Measurements from ENCODE around the gene SYT7.

Gene SYT7

GRCh38 chr11:61536676-61537270 lies 44.1 kb downstream of the SYT7 start:
- DNase-seq (ENCODE audit: low spot score): peak; percentile 85

DNA sequence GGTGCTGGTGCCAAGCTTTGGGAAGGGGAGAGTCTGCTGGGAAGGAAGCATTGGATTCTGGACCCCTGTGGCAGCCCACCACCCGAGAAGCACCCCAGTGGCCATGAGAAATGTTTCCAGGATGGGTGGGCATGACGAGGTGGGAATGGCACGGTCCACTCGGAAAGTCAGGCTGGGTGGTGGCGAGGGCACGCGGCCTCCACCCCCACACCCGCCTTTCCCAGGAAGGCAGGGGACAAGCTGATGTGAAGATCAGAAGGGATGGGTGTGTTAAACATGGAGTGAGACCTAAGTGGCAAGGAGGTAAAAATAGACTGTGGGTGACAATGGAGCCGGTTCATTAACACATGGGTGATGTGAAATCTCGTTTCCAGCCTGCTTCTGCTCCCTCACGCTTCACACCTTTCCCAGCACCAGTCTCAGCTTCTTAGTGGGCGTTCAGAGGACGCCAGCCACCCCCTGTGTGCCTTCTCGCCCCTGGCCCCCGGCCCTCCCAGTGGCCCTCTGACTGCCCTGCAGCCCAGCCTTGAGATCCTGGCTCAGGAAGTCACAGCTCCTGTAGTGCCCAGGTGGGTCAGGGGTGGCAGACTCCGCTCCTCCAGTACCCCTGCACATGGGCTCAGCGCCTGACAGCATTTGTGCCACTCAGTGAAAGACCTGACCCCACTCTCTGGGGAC lies 44.7 kb downstream of the SYT7 start:
- no peak for DNase-seq (ENCODE audit: low spot score)

GRCh38 chr11:61534933-61535839 lies 45.7 kb downstream of the SYT7 start:
- no peak for DNase-seq (ENCODE audit: low spot score)

DNA sequence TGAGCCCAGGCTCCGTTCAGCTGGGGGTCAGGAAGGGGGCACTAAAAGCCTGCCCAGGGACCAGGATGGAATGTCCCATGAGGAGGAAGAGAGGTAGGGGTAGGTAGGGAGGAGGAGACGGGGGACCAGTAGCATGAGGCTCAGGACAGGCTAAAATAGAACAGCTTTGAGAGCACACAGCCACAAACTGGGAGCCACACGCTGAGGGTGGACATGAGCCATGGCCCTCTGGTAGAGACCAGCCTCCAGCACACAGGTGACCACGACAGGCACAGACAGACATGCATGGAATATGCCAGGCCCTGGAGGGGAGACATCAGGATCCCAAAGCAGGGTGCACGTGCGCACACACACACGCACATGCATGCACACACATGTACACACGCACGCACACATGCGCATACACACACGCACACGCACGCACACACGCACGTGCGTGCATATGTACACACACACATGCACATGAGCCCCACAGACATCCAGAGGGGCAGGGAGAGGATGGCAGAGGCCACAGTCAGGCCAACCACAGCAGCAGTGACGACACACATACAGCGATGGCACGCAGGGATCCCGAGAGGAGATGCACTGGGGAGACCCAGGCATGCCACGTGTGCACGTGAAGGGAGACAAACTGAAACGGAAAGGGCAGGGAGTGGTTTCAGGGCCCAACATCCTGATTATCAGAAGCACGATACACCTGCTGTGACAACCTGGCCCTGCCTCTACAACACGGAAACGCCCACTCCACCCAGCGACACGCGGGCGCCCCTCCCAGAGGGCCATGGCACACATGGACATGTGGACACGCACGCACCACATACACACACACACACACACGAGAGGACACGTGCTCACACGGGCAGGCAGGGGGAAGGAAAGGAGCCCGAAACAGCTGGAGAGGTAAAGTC lies 46.6 kb downstream of the SYT7 start:
- no peak for DNase-seq (ENCODE audit: low spot score)

DNA sequence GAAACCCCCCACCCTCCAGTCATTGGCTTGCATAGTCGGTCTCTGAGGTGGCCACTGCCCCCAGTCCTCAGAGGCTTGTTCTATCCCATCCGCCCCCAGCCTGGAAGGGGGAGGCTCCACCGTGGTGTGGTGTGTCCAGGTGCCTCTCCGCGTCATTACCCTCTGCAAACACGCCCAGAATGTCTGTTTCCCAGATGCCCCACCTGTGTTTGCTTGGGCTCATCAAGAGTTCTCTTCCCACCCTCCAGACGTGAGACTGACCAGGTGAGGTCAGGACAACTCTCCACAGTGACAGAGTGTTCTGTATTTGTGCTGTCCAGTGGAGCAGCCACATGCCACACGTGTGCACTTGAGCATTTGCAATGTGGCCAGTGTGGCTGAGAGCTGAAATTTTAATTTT lies 47.5 kb downstream of the SYT7 start:
- DNase-seq (ENCODE audit: low spot score): no peak

DNA sequence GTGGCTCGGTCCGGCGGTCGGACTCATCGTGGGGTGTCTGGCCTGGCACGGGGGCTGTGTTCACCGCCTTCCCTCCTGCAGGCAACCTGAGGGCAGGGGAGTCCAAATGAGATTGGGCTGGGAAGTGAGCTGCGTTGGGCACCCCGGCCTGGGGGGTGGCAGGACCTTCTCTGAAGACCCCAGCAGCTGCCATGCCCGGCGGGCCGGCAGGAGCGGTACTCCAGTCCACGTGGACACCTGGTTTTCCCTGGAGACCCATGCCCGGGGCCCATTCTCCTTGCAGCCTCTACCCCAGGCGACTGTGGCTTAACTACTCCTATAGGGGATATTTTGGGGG lies 47.9 kb downstream of the SYT7 start:
- no peak for DNase-seq (ENCODE audit: low spot score)

GRCh38 chr11:61532134-61533038 lies 48.5 kb downstream of the SYT7 start:
- DNase-seq (ENCODE audit: low spot score): peak; percentile 100

- DNase-seq (ENCODE audit: low spot score): peak; percentile 63
These were observed 49.8 kb downstream of the SYT7 start for GRCh38 chr11:61531044-61531443.

- DNase-seq (ENCODE audit: low spot score): peak; percentile 85
These were observed 51.2 kb downstream of the SYT7 start for GRCh38 chr11:61529537-61530225.

DNA sequence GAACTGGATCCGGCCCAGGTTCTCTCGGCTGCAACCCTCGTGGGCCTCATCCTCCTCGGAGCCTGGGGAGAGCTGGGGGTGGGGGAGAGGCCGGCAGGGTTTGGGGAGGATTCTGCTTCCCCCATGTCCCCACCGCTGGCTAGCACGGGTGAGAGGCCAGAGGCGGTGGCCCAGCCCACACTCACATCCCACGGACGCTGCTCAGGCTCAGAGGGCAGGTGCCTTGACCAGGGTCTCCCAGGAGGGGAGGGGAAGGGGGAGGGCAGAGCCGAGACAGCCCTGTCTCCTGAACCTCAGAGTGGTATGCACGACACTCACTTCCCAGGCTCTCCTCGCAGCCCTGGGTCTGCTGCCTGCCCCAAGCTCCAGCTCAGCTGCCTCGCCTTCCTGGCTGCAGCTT lies 52.8 kb downstream of the SYT7 start:
- no peak for DNase-seq (ENCODE audit: low spot score)

GRCh38 chr11:61526956-61527731 lies 53.7 kb downstream of the SYT7 start:
- DNase-seq (ENCODE audit: low spot score): no peak

DNA sequence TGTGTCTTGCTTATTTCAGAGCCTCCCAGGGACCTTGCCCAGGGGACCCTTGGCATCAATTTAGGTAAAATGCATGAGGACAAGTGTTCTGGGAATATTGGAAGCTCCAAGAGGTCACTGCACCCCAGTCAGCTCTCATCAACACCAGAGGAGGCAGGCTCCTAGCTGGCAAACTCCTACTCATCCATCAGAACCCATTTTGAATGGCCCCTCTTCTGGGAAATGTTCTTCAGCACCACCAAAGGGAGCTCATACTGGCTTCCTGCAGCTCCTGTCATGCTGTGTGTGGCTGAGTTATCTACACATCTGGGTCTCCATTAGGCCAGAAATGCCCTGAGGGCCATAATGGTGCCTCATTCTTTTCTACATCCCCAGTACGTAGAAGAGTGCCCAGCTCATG lies 54.6 kb downstream of the SYT7 start:
- DNase-seq (ENCODE audit: low spot score): no peak

DNA sequence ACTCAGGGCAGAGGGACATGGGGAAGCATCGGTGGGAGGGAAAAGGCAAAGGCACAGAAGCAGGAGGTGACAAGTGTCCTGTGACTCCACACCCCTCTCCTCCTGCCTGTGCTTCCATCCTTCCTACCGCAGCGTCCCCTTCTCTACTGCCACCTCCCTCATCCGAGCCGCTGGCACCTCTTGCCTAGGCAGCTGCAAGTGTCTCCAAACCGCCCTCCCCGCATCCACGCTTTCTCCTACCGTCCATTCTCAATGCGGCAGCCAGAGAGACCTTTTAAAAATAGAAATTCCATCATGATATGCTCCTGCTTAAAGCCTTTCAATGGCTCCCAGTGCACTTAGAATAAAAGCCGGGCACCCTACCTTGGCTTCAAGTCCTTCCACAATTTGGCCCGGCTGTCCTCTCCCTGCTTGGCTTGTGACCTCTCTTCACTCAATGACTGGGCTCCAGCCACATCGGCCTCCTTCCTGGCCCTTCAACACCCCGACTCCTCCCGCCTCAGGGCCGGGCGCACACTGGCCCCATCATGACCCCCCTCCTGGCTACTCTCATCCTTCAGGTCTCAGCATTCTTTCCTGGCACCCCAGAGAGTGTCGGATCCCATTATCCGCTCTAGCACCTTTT lies 55.8 kb downstream of the SYT7 start:
- no peak for DNase-seq (ENCODE audit: low spot score)

DNA sequence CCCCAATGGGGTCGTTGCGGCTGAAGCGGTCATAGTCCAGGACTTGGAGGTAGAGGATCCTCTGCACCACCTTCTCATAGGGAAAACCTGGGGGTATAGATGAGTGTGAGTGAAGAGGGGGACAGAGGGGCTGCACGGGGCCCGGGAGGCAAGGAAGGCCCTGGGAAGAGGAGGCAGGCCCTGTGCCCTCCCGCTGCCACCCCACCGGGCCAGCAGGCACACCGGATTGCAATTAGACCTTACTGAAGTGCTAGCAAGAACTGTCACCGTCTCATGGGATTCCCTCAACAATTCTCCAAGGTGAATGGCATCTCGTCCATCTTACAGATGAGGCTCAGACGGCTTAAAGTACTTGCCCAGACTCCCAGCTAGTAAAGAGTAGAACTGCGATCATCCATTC lies 56.4 kb downstream of the SYT7 start:
- no peak for DNase-seq (ENCODE audit: low spot score)

DNA sequence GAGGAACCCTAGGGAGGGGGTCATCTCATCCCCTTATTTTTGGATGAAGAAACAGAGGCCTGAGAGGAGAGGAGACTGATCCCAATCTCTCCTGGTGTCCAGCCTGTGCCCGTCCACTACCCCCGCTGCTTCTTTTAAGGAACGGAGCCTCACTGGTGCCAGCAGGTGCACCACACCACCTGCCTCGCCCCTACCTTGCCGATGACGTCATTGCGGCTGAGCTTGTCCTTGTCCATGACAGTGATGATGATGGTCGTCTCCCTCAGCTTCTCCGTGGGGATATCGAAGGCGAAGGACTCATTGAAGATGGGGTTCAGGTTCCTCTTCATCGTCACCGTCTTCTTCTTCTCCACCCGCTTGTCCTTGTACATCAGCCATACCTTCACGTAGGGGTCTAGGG lies 58.0 kb downstream of the SYT7 start:
- no peak for DNase-seq (ENCODE audit: low spot score)

DNA sequence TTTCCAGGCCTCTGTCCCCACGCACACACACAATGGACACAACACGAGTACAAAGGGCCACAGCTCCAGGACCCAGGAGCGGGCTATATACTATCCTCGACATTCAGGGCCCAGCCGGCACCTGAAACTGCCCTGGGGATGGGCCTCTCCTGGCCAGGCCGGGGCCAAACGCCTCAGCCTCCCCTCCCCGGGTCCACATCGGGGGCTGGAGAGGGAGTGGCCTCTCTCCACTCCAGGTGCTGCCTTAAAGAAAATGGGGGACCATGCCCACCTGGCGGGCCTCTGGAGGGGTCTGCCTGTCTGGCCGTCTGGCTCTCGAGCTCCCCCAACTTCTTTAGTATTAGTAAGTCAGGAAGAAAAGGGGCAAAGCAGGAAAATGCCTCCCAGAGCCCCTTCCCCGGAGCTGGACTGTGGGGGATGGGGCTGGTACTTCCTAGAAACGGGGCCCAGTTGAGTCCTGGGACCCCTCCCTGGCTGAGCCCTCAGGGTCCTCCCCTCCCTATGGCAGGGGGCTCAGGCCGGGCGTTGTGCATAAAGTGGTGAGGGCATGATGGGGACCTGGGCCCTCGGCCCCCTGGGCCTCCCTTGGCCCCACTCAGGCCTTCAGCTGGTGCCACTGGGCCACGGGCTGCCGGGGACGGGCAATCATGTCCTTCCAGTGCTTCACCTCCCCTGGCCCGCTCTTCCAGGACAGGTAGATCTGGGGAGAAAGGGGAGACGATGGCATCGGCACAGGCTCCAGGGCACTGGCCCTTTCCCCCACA lies 62.7 kb downstream of the SYT7 start:
- no peak for DNase-seq (ENCODE audit: low spot score)

GRCh38 chr11:61516675-61517572 lies 64.0 kb downstream of the SYT7 start:
- DNase-seq (ENCODE audit: low spot score): peak; percentile 98
